ENCODE results near the gene PADI4. TPM values are rescaled to one million over a fixed set of nuclear protein-coding genes. Genes with fewer than 3 reads are reported as not detected.

The PADI4 gene
- total and polyA plus RNA-seq, 12 donors: 0.05 to 0.72 (median 0.27) TPM; not detected in 5

GRCh38 chr1:17282836-17283235, 25.2 kb upstream of the PADI4 start:
- no peak overlapping the region for H3K4me3 ChIP-seq
- H3K27me3 ChIP-seq: peaks cover 3% of the 10 kb centered on the region
- no peaks in the 10 kb centered on the region for H3K36me3 ChIP-seq (replicated peaks in 1 of 2)
- no peak for TF ChIP-seq CTCF (IDR thresholded peaks at IDR 0.05)
- TF ChIP-seq POLR2A (IDR thresholded peaks at IDR 0.05): no peak
- no peaks in the 10 kb centered on the region for H3K9me3 ChIP-seq (replicated peaks in 1 of 3)
- no peaks in the 10 kb centered on the region for H3K4me1 ChIP-seq (replicated peaks in 1 of 2)
- DNase-seq: no peak
- H3K27ac ChIP-seq: no peak overlapping the region
- 69 to 88% (median 82%) methylated on average over 3 to 5 of the region's 5 CpGs for WGBS, 4 donors
- intact Hi-C loops (cut with DNase I): no loop called here

GRCh38 chr1:17286646-17287045, 21.4 kb upstream of the PADI4 start:
- Histone ChIP-seq H3K27me3 (peaks cover 8% of the 10 kb centered on the region), H3K4me1 (replicated peaks in 1 of 2) (no peaks in the 10 kb centered on the region), H3K9me3 (replicated peaks in 1 of 3) (no peaks in the 10 kb centered on the region), H3K27ac (no peak overlapping the region), H3K4me3 (no peak overlapping the region), H3K36me3 (replicated peaks in 1 of 2) (no peaks in the 10 kb centered on the region)
- intact Hi-C loops (cut with DNase I): no loop called here
- DNase-seq: no peak
- TF ChIP-seq POLR2A (IDR thresholded peaks at IDR 0.05): no peak
- no peak for TF ChIP-seq CTCF (IDR thresholded peaks at IDR 0.05)
- WGBS, 4 donors: 80 to 100% (median 86%) methylated on average over 2 to 5 of the region's 5 CpGs

DNA sequence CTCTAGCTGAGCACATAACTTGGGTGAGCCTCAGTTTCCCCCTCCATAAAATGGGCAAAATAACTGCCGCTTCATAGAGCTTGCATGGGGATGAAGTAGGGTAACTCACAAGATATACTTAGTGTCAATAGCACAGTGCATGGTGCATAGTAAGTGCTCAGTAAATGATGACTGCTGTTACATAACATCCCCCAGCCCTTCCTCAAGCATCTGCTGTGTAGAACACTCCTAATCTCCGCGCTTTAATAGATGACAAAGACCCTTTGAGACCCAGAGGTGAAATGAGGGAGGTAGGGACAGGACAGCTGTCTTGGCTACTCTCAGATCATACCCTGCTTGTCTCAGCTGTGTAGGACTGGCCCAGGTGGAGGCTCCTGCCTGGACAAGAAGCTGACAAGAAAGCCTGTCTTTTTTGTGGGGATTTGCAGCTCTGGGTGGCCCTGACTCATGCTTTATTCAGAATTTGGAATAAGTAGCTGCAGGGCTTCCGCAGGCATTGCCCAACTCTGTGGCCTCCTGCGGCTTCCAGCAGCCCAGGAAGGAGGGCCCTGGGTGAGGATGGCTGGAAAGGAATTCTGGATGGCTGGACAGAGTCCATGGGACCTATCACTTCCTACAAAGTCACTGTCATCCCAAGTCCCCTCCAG, 20.7 kb upstream of the PADI4 start:
- Histone ChIP-seq H3K36me3 (replicated peaks in 1 of 2) (no peaks in the 10 kb centered on the region), H3K4me3 (no peak overlapping the region), H3K27me3 (peaks cover 10% of the 10 kb centered on the region), H3K4me1 (replicated peaks in 1 of 2) (no peaks in the 10 kb centered on the region), H3K9me3 (replicated peaks in 1 of 3) (no peaks in the 10 kb centered on the region), H3K27ac (no peak overlapping the region)
- TF ChIP-seq POLR2A (IDR thresholded peaks at IDR 0.05) (no peak), CTCF (IDR thresholded peaks at IDR 0.05) (no peak)
- DNase-seq: no peak
- 73 to 100% (median 94%) methylated on average over 3 to 5 of the region's 5 CpGs for WGBS, 4 donors
- intact Hi-C loops (cut with DNase I): no loop called here

GRCh38 chr1:17289721-17290120, 18.3 kb upstream of the PADI4 start:
- H3K27ac ChIP-seq: no peak overlapping the region
- H3K9me3 ChIP-seq (replicated peaks in 1 of 3): no peaks in the 10 kb centered on the region
- no peak overlapping the region for H3K4me3 ChIP-seq
- intact Hi-C loops (cut with DNase I): no loop called here
- peaks cover 10% of the 10 kb centered on the region for H3K27me3 ChIP-seq
- WGBS, 4 donors: 40 to 54% (median 47%) methylated on average over 2 of the region's 2 CpGs
- no peak for DNase-seq
- no peaks in the 10 kb centered on the region for H3K36me3 ChIP-seq (replicated peaks in 1 of 2)
- TF ChIP-seq CTCF (IDR thresholded peaks at IDR 0.05): no peak
- TF ChIP-seq POLR2A (IDR thresholded peaks at IDR 0.05): no peak
- H3K4me1 ChIP-seq (replicated peaks in 1 of 2): no peaks in the 10 kb centered on the region
